WTC11 (cell line): Measurements from ENCODE around the gene UBE2J2. TPM values are rescaled to one million over a fixed set of nuclear protein-coding genes. Genes with fewer than 3 reads are reported as not detected.
A peak's percentile ranks its signal among the peaks of the same experiment; 100 is the strongest.

ENCODE experiments used
- ATAC-seq: fragments of 200-7000 bp; cut with Tn5 transposase; 2 replicates; pipeline ENCODE4 v1.10.0; 2021; ENCODE audit warnings: mild to moderate bottlenecking, moderate library complexity
- CTCF ChIA-PET: fragments of 300-600 bp; sonication (Branson Sonifier 250); formaldehyde crosslinking; loops from one replicate; lab custom pipeline; 2021; ENCODE audit warnings: antibody characterized with exemption; lab: Charles Lee
- POLR2A ChIA-PET: fragments of 350-600 bp; sonication (Branson Sonifier 250); formaldehyde crosslinking; loops from one replicate; lab custom pipeline; 2021; ENCODE audit warnings: antibody characterized with exemption; lab: Charles Lee
- DNase-seq: peaks from one replicate; pipeline ENCODE4 v3.0.0; 2021; ENCODE audit warnings: low spot score
- H3K27ac Mint-ChIP-seq: 2 replicates; pipeline ENCODE4 v1.8.0; 2021; ENCODE audit warnings: mixed read lengths
- H3K27me3 Mint-ChIP-seq: 2 replicates; pipeline ENCODE4 v1.8.0; 2021; ENCODE audit warnings: low read depth, mild to moderate bottlenecking, moderate library complexity, mixed read lengths
- H3K36me3 Mint-ChIP-seq: 2 replicates; pipeline ENCODE4 v1.8.0; 2021; ENCODE audit warnings: mixed read lengths
- H3K4me1 Mint-ChIP-seq: 2 replicates; pipeline ENCODE4 v1.8.0; 2022; ENCODE audit warnings: mixed read lengths
- H3K4me3 Mint-ChIP-seq: 2 replicates; pipeline ENCODE4 v1.8.0; 2021; ENCODE audit warnings: mild to moderate bottlenecking, moderate library complexity, mixed read lengths
- H3K9me3 Mint-ChIP-seq: 2 replicates; pipeline ENCODE4 v1.8.0; 2021; ENCODE audit warnings: mixed read lengths
- ARID4B ChIP-seq: sonication (generic); formaldehyde crosslinking; IDR thresholded peaks from 2 replicates; pipeline ENCODE4 v1.8.0; 2023; ENCODE audit warnings: missing genetic modification reagents, mild to moderate bottlenecking, borderline replicate concordance
- ATF3 ChIP-seq: sonication (generic); formaldehyde crosslinking; conservative IDR thresholded peaks from 2 replicates; pipeline ENCODE4 v1.8.1; 2022; ENCODE audit warnings: mild to moderate bottlenecking, missing genetic modification reagents
- CDX4 ChIP-seq: fragments of 250-450 bp; sonication (Bioruptor Pico); IDR thresholded peaks from 2 replicates; pipeline ENCODE4 v1.9.0; 2021; ENCODE audit warnings: moderate library complexity, mild to moderate bottlenecking, inconsistent platforms, borderline replicate concordance
- E2F4 ChIP-seq: sonication (generic); formaldehyde crosslinking; IDR thresholded peaks from 2 replicates; pipeline ENCODE4 v1.8.1; 2022; ENCODE audit warnings: low read depth, mild to moderate bottlenecking, moderate library complexity, missing genetic modification reagents, borderline replicate concordance
- ESRRA ChIP-seq: sonication (generic); formaldehyde crosslinking; IDR thresholded peaks from 2 replicates; pipeline ENCODE4 v1.8.1; 2022; ENCODE audit warnings: mild to moderate bottlenecking, missing genetic modification reagents, borderline replicate concordance
- ETV6 ChIP-seq: sonication (generic); formaldehyde crosslinking; IDR thresholded peaks from 2 replicates; pipeline ENCODE4 v1.8.1; 2022; ENCODE audit warnings: mild to moderate bottlenecking, missing genetic modification reagents
- GABPB1 ChIP-seq: sonication (generic); formaldehyde crosslinking; IDR thresholded peaks from 2 replicates; pipeline ENCODE4 v1.8.1; 2023; ENCODE audit warnings: mild to moderate bottlenecking, missing genetic modification reagents
- HMGA2 ChIP-seq: fragments of 250-450 bp; sonication (Bioruptor Pico); IDR thresholded peaks from 2 replicates; pipeline ENCODE4 v1.4.0; 2021; ENCODE audit warnings: mild to moderate bottlenecking, moderate library complexity
- IRF2 ChIP-seq: sonication (generic); formaldehyde crosslinking; IDR thresholded peaks from 2 replicates; pipeline ENCODE4 v1.8.0; 2022; ENCODE audit warnings: low read depth, missing genetic modification reagents, borderline replicate concordance
- JUN ChIP-seq: sonication (generic); formaldehyde crosslinking; IDR thresholded peaks from 2 replicates; pipeline ENCODE4 v1.8.0; 2023; ENCODE audit warnings: mild to moderate bottlenecking, missing genetic modification reagents
- MAX ChIP-seq: sonication (generic); formaldehyde crosslinking; IDR thresholded peaks from 2 replicates; pipeline ENCODE4 v1.8.0; 2022; ENCODE audit warnings: mild to moderate bottlenecking, missing genetic modification reagents
- MXD4 ChIP-seq: fragments of 250-450 bp; sonication (Bioruptor Pico); IDR thresholded peaks from 2 replicates; pipeline ENCODE4 v1.8.0; 2021; ENCODE audit warnings: mild to moderate bottlenecking, moderate library complexity, borderline replicate concordance
- MYBL2 ChIP-seq: sonication (generic); formaldehyde crosslinking; IDR thresholded peaks from 2 replicates; pipeline ENCODE4 v1.8.1; 2023; ENCODE audit warnings: mild to moderate bottlenecking, moderate library complexity, missing genetic modification reagents
- NFATC4 ChIP-seq: fragments of 250-450 bp; sonication (Bioruptor Pico); IDR thresholded peaks from 2 replicates; pipeline ENCODE4 v1.9.0; 2021; ENCODE audit warnings: mild to moderate bottlenecking
- NR3C1 ChIP-seq: sonication (generic); formaldehyde crosslinking; conservative IDR thresholded peaks from 2 replicates; pipeline ENCODE4 v1.8.1; 2023; ENCODE audit warnings: low read depth, mild to moderate bottlenecking, missing genetic modification reagents
- RELA ChIP-seq: sonication (generic); formaldehyde crosslinking; IDR thresholded peaks from 2 replicates; pipeline ENCODE4 v1.8.1; 2022; ENCODE audit warnings: missing genetic modification reagents, mild to moderate bottlenecking, borderline replicate concordance
- SMAD4 ChIP-seq: sonication (generic); formaldehyde crosslinking; IDR thresholded peaks from 2 replicates; pipeline ENCODE4 v1.8.0; 2022; ENCODE audit warnings: mild to moderate bottlenecking, missing genetic modification reagents
- SP1 ChIP-seq: sonication (generic); formaldehyde crosslinking; conservative IDR thresholded peaks from 2 replicates; pipeline ENCODE4 v1.8.1; 2022; ENCODE audit warnings: missing genetic modification reagents
- USF2 ChIP-seq: sonication (generic); formaldehyde crosslinking; IDR thresholded peaks from 2 replicates; pipeline ENCODE4 v1.8.1; 2023; ENCODE audit warnings: mild to moderate bottlenecking, missing genetic modification reagents, moderate library complexity
- ZNF121 ChIP-seq: sonication (generic); formaldehyde crosslinking; IDR thresholded peaks from 2 replicates; pipeline ENCODE4 v1.8.0; 2023; ENCODE audit warnings: missing genetic modification reagents
- ZNF317 ChIP-seq: sonication (generic); formaldehyde crosslinking; IDR thresholded peaks from 2 replicates; pipeline ENCODE4 v1.8.1; 2023; ENCODE audit warnings: low read depth, mild to moderate bottlenecking, moderate library complexity, missing genetic modification reagents, borderline replicate concordance
- ZNF671 ChIP-seq: fragments of 250-450 bp; sonication (Bioruptor Pico); IDR thresholded peaks from 2 replicates; pipeline ENCODE4 v1.8.0; 2021; ENCODE audit warnings: mild to moderate bottlenecking
- total RNA-seq: library from RNA; stranded (reverse); gene quantifications from 3 replicates; pipeline ENCODE4 v1.2.3, GENCODE V29; 2021

UBE2J2 gene
- total RNA-seq, 1 experiment from 2014 or later = 72.2 TPM

- TF ChIP-seq ARID4B (CRISPR knock-in tag) = no peak
Observed at GRCh38 chr1:1319646-1319941, 45.9 kb upstream of the UBE2J2 start (continued).

- no peak overlapping the region for H3K4me3 Mint-ChIP-seq
- no peaks in the 10 kb centered on the region for H3K9me3 Mint-ChIP-seq
- no peak for DNase-seq
- POLR2A ChIA-PET = interaction anchor here (0.6 kb wide), 1 partner anchor 132 kb away, joined by 5 read pairs; no protein-coding TSS in a partner anchor
- CTCF ChIA-PET = no interaction called here
- H3K4me1 Mint-ChIP-seq = peaks cover 25% of the 10 kb centered on the region
- peaks cover 11% of the 10 kb centered on the region for H3K36me3 Mint-ChIP-seq
- H3K27me3 Mint-ChIP-seq = no peaks in the 10 kb centered on the region
- peak overlapping the region; percentile 50; the same call in 1 of the 2 replicates for H3K27ac Mint-ChIP-seq
- ATAC-seq = no peak
- TF ChIP-seq ZNF121 (CRISPR knock-in tag) (0 out of 2 replicates have a peak, but pooled peaks have one; percentile 15), NFATC4 (no peak), E2F4 (CRISPR knock-in tag) (no peak), MYBL2 (no peak), CDX4 (CRISPR knock-in tag) (no peak), ATF3 (CRISPR knock-in tag) (0 out of 2 replicates have a peak, but pooled peaks have one; percentile 43), HMGA2 (CRISPR knock-in tag) (no peak)
Observed at GRCh38 chr1:1318777-1319645, 45.4 kb upstream of the UBE2J2 start.

GRCh38 chr1:1318131-1318652 lies 44.5 kb upstream of the UBE2J2 start:
- peaks cover 18% of the 10 kb centered on the region for H3K36me3 Mint-ChIP-seq
- peaks cover 21% of the 10 kb centered on the region for H3K4me1 Mint-ChIP-seq
- peak overlapping the region; percentile 79 for H3K27ac Mint-ChIP-seq
- no peaks in the 10 kb centered on the region for H3K27me3 Mint-ChIP-seq
- DNase-seq (no peak), ATAC-seq (no peak)
- ChIA-PET CTCF (no interaction called here), POLR2A (no interaction called here)
- H3K4me3 Mint-ChIP-seq = no peak overlapping the region
- H3K9me3 Mint-ChIP-seq = no peaks in the 10 kb centered on the region
- no peak for TF ChIP-seq SMAD4 (CRISPR knock-in tag)
- TF ChIP-seq MXD4 = no peak
- no peak for TF ChIP-seq ESRRA (CRISPR knock-in tag)
- TF ChIP-seq SP1 = no peak
- TF ChIP-seq MAX (CRISPR knock-in tag) = no peak
- no peak for TF ChIP-seq ETV6 (CRISPR knock-in tag)
- TF ChIP-seq IRF2 = no peak
- TF ChIP-seq E2F4 (CRISPR knock-in tag) = no peak
- TF ChIP-seq ZNF317 = no peak
- TF ChIP-seq RELA (CRISPR knock-in tag) = no peak
- TF ChIP-seq NR3C1 (CRISPR knock-in tag) = no peak
- no peak for TF ChIP-seq GABPB1 (CRISPR knock-in tag)
- no peak for TF ChIP-seq ZNF671 (CRISPR knock-in tag)
- TF ChIP-seq USF2 (CRISPR knock-in tag) = no peak
- no peak for TF ChIP-seq JUN (CRISPR knock-in tag)
